Central memory CD4-positive, alpha-beta T cell (primary cell): ENCODE data around the gene FOXJ3.

Experiments
- DNase-seq: peaks from one replicate; pipeline ENCODE4 v3.0.0; 2022

The FOXJ3 gene

DNA sequence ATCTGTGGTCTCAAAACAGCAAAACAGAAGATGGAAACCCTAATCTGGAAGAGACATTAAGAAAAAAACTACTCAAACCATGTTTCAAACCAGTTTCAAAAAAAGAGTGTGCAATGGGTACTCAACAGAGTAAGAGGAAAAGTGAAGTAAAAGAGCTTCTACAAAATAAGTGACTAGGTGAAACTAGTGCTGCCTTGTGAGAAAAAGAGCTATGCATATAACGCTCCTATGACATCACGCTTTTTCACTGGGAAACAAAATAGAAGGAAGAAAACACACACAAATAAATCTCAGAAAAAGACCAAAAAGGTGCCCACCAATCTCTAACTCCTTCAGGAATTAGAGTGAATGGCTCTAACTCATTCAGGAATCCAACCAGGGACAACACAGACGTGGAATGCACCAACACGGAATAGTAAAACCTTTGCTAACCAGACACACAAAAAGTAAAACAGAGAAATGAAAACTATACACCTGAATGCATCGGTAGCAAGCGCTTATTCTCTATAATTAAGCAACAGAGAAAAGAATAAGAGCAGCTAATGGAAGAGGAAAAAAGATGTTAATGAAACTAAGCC lies 1.3 kb downstream of the FOXJ3 start:
- DNase-seq: no peak

DNA sequence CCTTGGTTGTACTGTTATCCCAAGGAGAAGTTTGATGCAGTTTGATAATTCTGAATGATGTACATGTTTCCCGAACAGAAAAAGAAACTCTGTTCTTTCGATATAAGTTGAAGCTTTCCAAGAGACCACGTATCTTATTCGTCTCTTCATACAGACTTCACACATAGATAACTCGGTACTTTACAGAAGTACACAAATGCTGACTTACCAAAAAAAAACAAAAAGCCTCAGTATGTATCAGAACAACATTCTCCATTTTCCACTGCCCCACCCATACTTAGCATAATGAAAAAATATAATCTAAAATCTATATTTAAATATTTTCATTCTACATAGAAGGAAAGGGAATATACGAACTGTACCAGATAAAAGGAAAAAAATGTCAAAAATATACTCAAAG lies 2.2 kb downstream of the FOXJ3 start:
- no peak for DNase-seq

GRCh38 chr1:42330215-42330614 lies 4.8 kb downstream of the FOXJ3 start:
- DNase-seq: no peak

- DNase-seq: no peak
These were observed 6.0 kb downstream of the FOXJ3 start for GRCh38 chr1:42328916-42329496.

DNA sequence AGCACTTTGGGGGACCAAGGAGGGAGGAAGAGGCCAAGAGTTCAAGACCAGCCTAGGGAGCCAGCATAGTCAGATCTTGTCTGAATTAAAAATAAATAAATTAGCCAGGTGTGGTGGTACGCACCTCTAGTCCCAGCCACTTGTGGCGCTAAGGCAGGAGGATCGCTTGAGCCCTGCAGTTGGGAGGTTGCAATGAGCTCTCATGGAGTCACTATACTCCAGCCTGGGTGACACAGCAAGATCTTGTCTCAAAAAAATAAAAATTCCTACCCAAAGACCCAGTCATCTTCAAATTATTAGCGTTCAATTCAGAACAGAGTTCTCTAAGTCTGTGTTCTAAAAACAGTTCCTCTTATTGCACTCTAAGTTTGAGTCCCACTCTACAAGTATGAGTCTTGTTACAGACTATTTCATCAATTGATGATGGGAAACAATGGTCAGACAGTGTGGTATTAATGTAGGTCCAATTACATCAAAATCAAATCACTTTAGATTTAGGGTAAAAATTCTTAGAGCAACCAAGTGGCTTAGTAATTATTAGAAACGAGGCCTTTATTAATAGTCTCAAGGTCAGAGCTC lies 6.9 kb downstream of the FOXJ3 start:
- DNase-seq: no peak

DNA sequence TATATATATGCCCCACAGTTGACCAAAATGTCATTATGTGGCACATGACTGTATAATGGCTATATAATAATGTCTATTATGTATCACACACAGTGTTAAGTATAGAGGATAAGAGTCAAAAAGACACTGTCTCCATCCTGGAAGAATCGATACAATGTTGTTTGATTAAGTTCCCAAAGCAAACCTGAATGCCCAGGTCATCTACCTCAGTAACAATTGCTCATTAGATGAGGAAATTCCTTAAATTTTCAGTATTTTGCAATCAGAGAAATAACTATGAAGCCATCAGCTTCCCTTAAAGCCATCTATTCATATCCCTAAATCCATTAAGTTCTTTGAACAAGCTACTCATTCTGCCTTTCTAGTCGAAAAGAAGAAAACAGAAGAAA lies 10.0 kb downstream of the FOXJ3 start:
- DNase-seq: no peak

DNA sequence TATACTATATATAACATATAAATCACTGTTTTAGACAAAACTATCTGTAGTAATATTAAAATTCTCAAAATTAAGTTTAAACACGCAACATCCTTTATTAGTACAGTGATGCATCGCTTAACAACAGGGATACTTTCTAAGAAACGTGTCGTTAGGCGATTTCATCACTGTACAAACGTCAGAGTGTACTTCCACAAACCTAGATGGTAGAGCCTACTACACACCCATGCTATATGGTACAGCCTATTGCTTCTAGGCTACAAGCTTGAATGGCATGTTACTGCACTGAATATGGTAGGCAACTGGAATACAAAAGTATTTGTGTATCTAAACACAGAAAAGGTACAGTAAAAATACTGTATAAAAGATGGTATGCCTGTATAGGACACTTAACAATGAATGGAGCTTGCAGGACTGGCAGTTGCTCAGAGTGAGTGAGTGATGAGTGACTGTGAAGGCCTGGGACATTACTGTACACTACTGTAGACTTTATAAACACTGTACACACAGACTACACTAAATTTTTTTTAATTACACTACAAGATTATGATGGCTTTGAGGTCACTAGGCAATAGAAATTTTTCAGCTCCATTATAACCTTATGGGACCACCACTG lies 10.5 kb downstream of the FOXJ3 start:
- no peak for DNase-seq

DNA sequence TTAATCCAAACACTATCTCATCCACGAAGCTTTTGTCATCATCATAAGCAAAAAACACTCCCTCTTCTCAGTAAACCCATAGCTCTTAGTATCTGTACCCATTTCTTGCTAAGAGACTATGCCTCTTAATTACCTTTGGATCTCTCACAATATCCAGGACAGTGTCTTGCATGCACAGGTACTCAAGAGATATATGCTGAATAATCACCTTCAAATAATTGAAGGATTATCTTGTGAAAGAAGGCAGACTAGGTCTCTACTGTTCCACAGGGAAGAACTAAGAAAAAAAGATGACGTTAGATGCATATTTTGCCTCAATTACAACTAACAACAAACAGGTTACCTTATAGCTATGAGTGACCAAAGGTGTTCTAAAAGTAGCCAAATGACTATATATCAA lies 11.5 kb downstream of the FOXJ3 start:
- DNase-seq: no peak

DNA sequence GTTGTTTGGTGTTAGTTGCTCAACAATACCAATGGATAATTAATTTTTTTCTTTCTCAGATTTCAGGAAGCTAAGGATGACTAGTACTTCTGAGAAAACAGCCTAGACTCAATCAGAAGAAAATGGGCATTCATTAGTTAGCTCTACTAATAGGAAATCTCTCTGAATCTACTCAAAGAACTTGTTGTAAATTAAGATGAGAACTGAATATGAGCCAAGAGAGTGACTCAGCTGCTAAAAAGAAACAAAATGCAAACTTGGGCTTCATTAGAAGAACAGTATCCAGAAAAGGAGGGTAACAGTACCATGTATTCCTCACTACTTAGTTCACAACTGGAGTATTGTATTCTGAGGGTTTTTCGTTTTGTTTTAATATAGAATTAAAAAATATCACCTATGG lies 12.5 kb downstream of the FOXJ3 start:
- no peak for DNase-seq

GRCh38 chr1:42321731-42322130 lies 13.3 kb downstream of the FOXJ3 start:
- no peak for DNase-seq

GRCh38 chr1:42320708-42321107 lies 14.3 kb downstream of the FOXJ3 start:
- no peak for DNase-seq

- DNase-seq: peak; percentile 53
These were observed 15.1 kb downstream of the FOXJ3 start for GRCh38 chr1:42319871-42320484.

DNA sequence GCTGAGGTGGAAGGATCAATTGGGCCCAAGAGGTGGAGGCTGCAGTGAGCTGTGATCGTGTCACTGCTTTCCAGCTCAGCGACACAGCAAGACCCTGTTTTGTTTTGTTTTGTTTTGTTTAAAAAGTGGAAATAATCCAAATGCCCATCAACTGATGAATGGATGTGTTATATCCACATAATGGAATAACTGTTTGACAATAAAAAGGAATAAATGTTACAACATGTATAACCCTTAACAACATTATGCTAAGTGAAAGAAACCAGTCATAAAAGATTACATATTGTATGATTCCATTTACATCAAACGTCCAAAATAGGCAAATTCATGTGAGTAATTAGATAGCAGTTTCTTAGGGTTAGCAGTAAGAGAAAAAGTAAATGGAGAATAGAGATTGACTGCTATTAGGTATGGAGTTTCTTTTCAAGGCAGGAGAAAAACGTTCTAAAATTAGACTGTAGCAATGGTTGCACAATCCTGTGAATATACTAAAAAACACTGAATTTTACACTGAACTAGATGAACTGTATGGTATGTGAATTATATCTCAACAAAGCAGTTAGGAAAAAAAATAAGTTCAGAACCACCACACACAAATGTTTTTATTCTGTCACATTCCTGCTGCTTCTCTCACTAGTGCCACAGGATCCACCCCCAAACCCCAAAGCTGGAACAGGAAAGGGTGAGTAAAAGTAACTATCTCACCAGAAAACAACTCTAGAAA lies 15.7 kb downstream of the FOXJ3 start:
- peak; percentile 12 for DNase-seq

GRCh38 chr1:42318601-42319000 lies 16.4 kb downstream of the FOXJ3 start:
- DNase-seq: no peak

GRCh38 chr1:42317308-42317707 lies 17.7 kb downstream of the FOXJ3 start:
- no peak for DNase-seq

- DNase-seq: no peak
These were observed 18.7 kb downstream of the FOXJ3 start for GRCh38 chr1:42316292-42316691.

GRCh38 chr1:42315500-42315899 lies 19.5 kb downstream of the FOXJ3 start:
- DNase-seq: no peak

DNA sequence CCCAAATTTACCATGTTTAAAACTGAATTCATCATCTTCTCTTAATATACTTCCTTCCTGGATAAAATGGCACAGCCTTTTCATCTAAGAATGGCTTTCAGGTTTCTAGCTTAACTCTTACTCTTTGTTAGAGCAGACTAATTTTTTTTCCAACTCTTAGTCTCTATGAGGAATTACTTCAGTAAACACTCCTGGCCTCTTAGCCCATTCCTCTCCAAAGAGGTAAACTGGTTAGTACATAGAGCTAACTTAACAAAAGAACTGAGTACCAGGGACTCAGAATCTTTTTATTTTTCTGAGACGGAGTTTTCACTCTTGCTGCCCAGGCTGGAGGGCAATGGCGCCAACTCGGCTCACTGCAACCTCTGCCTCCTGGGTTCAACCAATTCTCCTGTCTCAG lies 21.1 kb downstream of the FOXJ3 start:
- no peak for DNase-seq

GRCh38 chr1:42312576-42313212 lies 22.3 kb downstream of the FOXJ3 start:
- DNase-seq: no peak

DNA sequence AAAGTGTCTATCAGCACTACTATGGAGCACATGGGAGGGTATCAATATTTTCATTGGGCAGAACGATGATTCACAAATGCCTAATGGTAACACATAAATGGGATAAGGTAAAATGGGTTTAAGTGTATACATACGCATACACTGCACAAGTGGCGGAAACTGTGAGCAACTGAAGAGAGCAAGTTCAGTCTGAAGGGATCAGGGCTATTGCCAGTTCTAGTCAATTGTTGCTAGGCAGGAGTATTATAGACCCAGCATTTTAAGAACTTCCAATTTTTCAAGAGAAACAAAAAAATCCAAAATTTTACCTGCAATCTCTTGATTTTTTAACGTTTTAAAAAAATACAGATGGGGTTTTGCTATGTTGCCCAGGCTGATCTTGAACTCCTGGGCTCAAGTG lies 23.1 kb downstream of the FOXJ3 start:
- no peak for DNase-seq

GRCh38 chr1:42311138-42311537 lies 23.9 kb downstream of the FOXJ3 start:
- no peak for DNase-seq

DNA sequence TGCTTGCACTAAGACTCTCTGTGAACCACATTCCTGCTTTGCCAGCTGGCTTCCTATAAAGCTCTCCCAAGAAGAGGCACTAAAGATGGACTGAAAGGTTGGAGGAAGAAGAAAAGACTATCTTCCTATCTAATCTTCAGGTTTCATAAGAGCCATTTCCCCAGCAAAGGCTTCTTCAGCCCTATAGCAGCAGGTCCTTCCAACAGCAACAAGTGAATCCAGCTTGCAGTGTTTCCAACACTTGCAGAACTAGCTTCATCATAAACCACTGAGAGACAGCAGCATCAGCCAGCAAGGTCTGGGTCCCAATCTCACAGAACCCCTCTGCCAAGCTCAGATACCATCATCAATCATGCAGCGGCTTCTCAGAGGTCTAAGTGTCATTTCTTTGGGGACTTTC lies 28.1 kb downstream of the FOXJ3 start:
- DNase-seq: no peak

DNA sequence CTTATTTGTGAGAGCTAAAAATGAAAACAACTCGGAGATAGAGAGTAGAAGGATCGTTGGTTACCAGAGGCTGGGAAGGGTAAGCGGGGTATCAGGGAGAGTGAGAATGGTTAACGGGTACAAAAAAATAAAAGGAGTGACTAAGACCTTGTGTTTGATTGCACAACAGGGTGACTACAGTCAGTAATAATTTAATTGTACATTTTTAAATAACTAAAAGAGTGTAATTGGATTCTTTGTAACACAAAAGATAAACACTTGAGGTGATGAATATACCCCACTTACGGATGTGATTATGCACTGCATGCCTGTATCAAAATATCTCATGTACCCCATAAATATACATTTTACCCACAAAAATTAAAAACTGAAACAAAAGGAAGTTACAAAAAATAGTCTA lies 29.4 kb downstream of the FOXJ3 start:
- no peak for DNase-seq
